RWPE2 (cell line): ENCODE data around the gene FGD5.
A peak's percentile ranks its signal among the peaks of the same experiment; 100 is the strongest.

Source experiments
- ATAC-seq: fragments of 200-7000 bp; cut with Tn5 transposase; 3 replicates; pipeline ENCODE4 v1.9.1; 2021; ENCODE audit warnings: low read depth
- DNase-seq: peaks from one replicate; pipeline ENCODE4 v3.0.0-alpha.2; 2020; ENCODE audit warnings: low spot score
- H3K27ac ChIP-seq: fragments of 450-650 bp; 2 replicates; pipeline ENCODE4 v1.5.1; 2017; ENCODE audit warnings: mild to moderate bottlenecking; ENCODE audit not compliant: poor library complexity, severe bottlenecking
- H3K27me3 ChIP-seq: fragments of 250-450 bp; sonication (Bioruptor Pico); 2 replicates; pipeline ENCODE4 v1.5.1; 2021; ENCODE audit warnings: mild to moderate bottlenecking, moderate library complexity; ENCODE audit not compliant: insufficient read depth, poor library complexity, severe bottlenecking
- H3K36me3 ChIP-seq: fragments of 250-450 bp; sonication (Bioruptor Pico); 2 replicates; pipeline ENCODE4 v1.5.1; 2020; ENCODE audit warnings: low read depth, mild to moderate bottlenecking, moderate library complexity
- H3K4me1 ChIP-seq: fragments of 250-450 bp; sonication (Bioruptor Pico); 2 replicates; pipeline ENCODE4 v1.5.1; 2021; ENCODE audit warnings: mild to moderate bottlenecking, moderate library complexity; ENCODE audit not compliant: insufficient read depth, poor library complexity, severe bottlenecking
- H3K4me3 ChIP-seq: fragments of 250-450 bp; sonication (Bioruptor Pico); 2 replicates; pipeline ENCODE4 v1.5.1; 2021; ENCODE audit warnings: mild to moderate bottlenecking, moderate library complexity; ENCODE audit not compliant: severe bottlenecking
- H3K9me3 ChIP-seq: fragments of 250-450 bp; sonication (Bioruptor Pico); 2 replicates; pipeline ENCODE4 v1.5.1; 2021; ENCODE audit warnings: mild to moderate bottlenecking, moderate library complexity; ENCODE audit not compliant: severe bottlenecking
- CTCF ChIP-seq: fragments of 450-650 bp; IDR thresholded peaks from one replicate; pipeline ENCODE4 v1.5.1; 2017; ENCODE audit warnings: mild to moderate bottlenecking, moderate library complexity; ENCODE audit not compliant: poor library complexity, severe bottlenecking

The FGD5 gene

GRCh38 chr3:14946236-14946635 lies 127.5 kb downstream of the FGD5 start:
- TF ChIP-seq CTCF = no peak
- ATAC-seq (no peak), DNase-seq (no peak)
- Histone ChIP-seq H3K4me1 (peaks cover 15% of the 10 kb centered on the region), H3K27ac (peak overlapping the region; percentile 93), H3K9me3 (no peaks in the 10 kb centered on the region), H3K27me3 (no peaks in the 10 kb centered on the region), H3K4me3 (peak overlapping the region; percentile 90), H3K36me3 (peaks cover 44% of the 10 kb centered on the region)

GRCh38 chr3:14946739-14947099 lies 128.0 kb downstream of the FGD5 start:
- no peak for DNase-seq
- H3K4me1 ChIP-seq = peaks cover 15% of the 10 kb centered on the region
- H3K36me3 ChIP-seq = peaks cover 44% of the 10 kb centered on the region
- no peaks in the 10 kb centered on the region for H3K9me3 ChIP-seq
- H3K27ac ChIP-seq = peak overlapping the region; percentile 93
- H3K27me3 ChIP-seq = no peaks in the 10 kb centered on the region
- no peak for ATAC-seq
- TF ChIP-seq CTCF = no peak
- peak overlapping the region; percentile 90 for H3K4me3 ChIP-seq

DNA sequence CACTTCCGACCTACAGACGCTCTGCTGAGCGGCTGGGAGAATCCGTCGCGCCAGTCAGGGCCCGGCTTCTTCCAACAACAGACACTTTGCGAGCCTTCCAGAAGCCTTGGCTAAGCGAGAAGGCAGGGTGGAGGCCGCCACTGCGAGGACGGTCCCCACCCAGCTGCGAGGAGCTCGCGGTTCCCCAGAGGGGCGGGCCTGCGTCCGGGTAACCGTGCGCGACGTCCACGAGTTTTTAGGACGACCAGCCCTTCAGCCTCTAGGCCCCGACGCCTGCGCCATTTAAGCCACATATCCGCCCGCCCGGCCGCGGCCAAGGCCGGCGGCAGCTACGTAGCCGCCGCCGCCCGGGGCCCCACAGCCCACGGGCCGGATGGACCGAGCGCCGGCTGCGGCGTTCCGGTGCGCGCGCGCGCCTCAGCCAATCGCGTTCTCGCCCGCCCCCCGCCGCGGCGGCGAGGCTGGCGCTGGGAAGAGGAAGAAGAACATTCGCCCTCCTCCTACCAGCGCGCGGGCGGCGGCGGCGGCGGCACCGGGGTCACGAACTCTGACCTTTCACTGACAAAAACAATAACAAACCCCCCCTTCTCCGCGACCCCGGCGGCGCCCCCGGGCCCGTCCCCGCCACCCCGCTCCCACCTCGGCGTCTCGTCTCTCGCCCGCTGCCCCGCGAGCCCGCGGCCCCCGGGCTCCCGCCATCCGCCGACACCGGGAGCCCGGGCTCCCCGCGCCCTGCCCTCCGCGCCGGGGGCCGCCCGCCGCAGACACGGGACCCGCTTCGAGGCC lies 128.5 kb downstream of the FGD5 start, which contains the start of gene NR2C2:
TSS of gene NR2C2 (plus strand) at position 484 of the 786 bp plus-strand sequence. CDS start 56,332 bp downstream, outside the sequence.
- H3K9me3 ChIP-seq = no peaks in the 10 kb centered on the region
- no peak for TF ChIP-seq CTCF
- peaks cover 44% of the 10 kb centered on the region for H3K36me3 ChIP-seq
- H3K4me3 ChIP-seq = peak within 1 kb of the TSS; percentile 90
- peak within 1 kb of the TSS; percentile 93 for H3K27ac ChIP-seq
- DNase-seq (peak; percentile 74), ATAC-seq (peak; percentile 63)
- H3K4me1 ChIP-seq = peaks cover 15% of the 10 kb centered on the region
- H3K27me3 ChIP-seq = no peaks in the 10 kb centered on the region

- TF ChIP-seq CTCF = no peak
- H3K4me3 ChIP-seq = peak overlapping the region; percentile 90
- H3K4me1 ChIP-seq = peaks cover 15% of the 10 kb centered on the region
- DNase-seq (peak; percentile 89), ATAC-seq (peak; percentile 95)
- no peaks in the 10 kb centered on the region for H3K27me3 ChIP-seq
- H3K27ac ChIP-seq = peak overlapping the region; percentile 93
- H3K9me3 ChIP-seq = no peaks in the 10 kb centered on the region
- peaks cover 44% of the 10 kb centered on the region for H3K36me3 ChIP-seq
Observed at GRCh38 chr3:14947886-14948608, 129.3 kb downstream of the FGD5 start.
